DND-41 (cell line): ENCODE measurements around the gene PRG2.

Source experiments
- ATAC-seq: fragments of 200-7000 bp; cut with Tn5 transposase; 3 replicates; pipeline ENCODE4 v1.9.1; 2021; ENCODE audit warnings: low read depth; ENCODE audit not compliant: insufficient read depth
- DNase-seq: peaks from one replicate; pipeline ENCODE4 v3.0.0-alpha.2; 2020
- H2AFZ ChIP-seq: 2 replicates; pipeline ENCODE4 v1.6.0; 2012; ENCODE audit warnings: low read depth, low read length
- H3K27ac ChIP-seq: 2 replicates; pipeline ENCODE4 v1.5.1; 2012; ENCODE audit warnings: low read length, inconsistent platforms
- H3K27me3 ChIP-seq: fragments of 200-600 bp; sonication (generic); 2 replicates; pipeline ENCODE4 v1.6.0; 2012; ENCODE audit warnings: low read length, mild to moderate bottlenecking, inconsistent platforms; ENCODE audit not compliant: insufficient read depth, poor library complexity
- H3K36me3 ChIP-seq: 2 replicates; pipeline ENCODE4 v1.5.1; 2012; ENCODE audit warnings: low read length, inconsistent platforms; ENCODE audit not compliant: insufficient read depth
- H3K4me1 ChIP-seq: 2 replicates; pipeline ENCODE4 v1.5.1; 2012; ENCODE audit warnings: mild to moderate bottlenecking, low read length; ENCODE audit not compliant: insufficient read depth
- H3K4me2 ChIP-seq: 2 replicates; pipeline ENCODE4 v1.6.0; 2012; ENCODE audit warnings: mild to moderate bottlenecking, moderate library complexity, low read length, inconsistent platforms; ENCODE audit not compliant: insufficient read depth
- H3K4me3 ChIP-seq, 2 experiments: fragments of 200-600 bp in 1 of 2; shearing (Covaris generic) in 1 of 2; 2 replicates each; pipeline ENCODE4 v1.5.1; 2012 to 2016; ENCODE audit warnings: inconsistent platforms in 2 of 2, low read length in 2 of 2, mild to moderate bottlenecking in 2 of 2, low read depth in 1 of 2, moderate library complexity in 1 of 2
- H3K79me2 ChIP-seq: 2 replicates; pipeline ENCODE4 v1.6.0; 2012; ENCODE audit warnings: low read length, inconsistent platforms; ENCODE audit not compliant: insufficient read depth
- H3K9ac ChIP-seq: 2 replicates; pipeline ENCODE4 v1.6.0; 2012; ENCODE audit warnings: low read depth, mild to moderate bottlenecking, inconsistent platforms, low read length, moderate library complexity
- H3K9me3 ChIP-seq: 2 replicates; pipeline ENCODE4 v1.5.1; 2012; ENCODE audit warnings: low read length, moderate library complexity, mild to moderate bottlenecking, inconsistent platforms; ENCODE audit not compliant: insufficient read depth, severe bottlenecking
- H4K20me1 ChIP-seq: 2 replicates; pipeline ENCODE4 v1.6.0; 2012; ENCODE audit warnings: low read length; ENCODE audit not compliant: insufficient read depth
- EZH2 ChIP-seq: IDR thresholded peaks from 3 replicates; pipeline ENCODE4 v1.6.1; 2012; ENCODE audit warnings: borderline replicate concordance, low read depth, mild to moderate bottlenecking, moderate library complexity, low read length, inconsistent platforms; ENCODE audit not compliant: severe bottlenecking
- TF ChIP-seq, protein P1 (sequence below): IDR thresholded peaks from 2 replicates; pipeline ENCODE4 v1.5.1; 2012; ENCODE audit warnings: borderline replicate concordance, low read length, moderate library complexity, mild to moderate bottlenecking; ENCODE audit not compliant: poor library complexity, severe bottlenecking; ENCODE audit errors: extremely low read depth

The PRG2 gene

GRCh38 chr11:57344826-57345225 lies 45.6 kb downstream of the PRG2 start:
- H3K4me3 ChIP-seq: no peak overlapping the region
- no peaks in the 10 kb centered on the region for H3K9me3 ChIP-seq
- no peak for DNase-seq
- TF ChIP-seq, protein P1, sequence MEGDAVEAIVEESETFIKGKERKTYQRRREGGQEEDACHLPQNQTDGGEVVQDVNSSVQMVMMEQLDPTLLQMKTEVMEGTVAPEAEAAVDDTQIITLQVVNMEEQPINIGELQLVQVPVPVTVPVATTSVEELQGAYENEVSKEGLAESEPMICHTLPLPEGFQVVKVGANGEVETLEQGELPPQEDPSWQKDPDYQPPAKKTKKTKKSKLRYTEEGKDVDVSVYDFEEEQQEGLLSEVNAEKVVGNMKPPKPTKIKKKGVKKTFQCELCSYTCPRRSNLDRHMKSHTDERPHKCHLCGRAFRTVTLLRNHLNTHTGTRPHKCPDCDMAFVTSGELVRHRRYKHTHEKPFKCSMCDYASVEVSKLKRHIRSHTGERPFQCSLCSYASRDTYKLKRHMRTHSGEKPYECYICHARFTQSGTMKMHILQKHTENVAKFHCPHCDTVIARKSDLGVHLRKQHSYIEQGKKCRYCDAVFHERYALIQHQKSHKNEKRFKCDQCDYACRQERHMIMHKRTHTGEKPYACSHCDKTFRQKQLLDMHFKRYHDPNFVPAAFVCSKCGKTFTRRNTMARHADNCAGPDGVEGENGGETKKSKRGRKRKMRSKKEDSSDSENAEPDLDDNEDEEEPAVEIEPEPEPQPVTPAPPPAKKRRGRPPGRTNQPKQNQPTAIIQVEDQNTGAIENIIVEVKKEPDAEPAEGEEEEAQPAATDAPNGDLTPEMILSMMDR: no peak
- no peak for TF ChIP-seq EZH2
- H3K36me3 ChIP-seq: no peaks in the 10 kb centered on the region
- peaks cover 6% of the 10 kb centered on the region for H3K27me3 ChIP-seq
- H3K27ac ChIP-seq: no peak overlapping the region
- 0 out of 2 replicates have a peak, but pooled peaks cover 2% of the 10 kb centered on the region for H3K4me1 ChIP-seq
- H3K9ac ChIP-seq: no peak overlapping the region
- H2AFZ ChIP-seq: peak overlapping the region; percentile 56; the same call in 1 of the 2 replicates
- no peaks in the 10 kb centered on the region; the same call in 1 of the 2 replicates for H4K20me1 ChIP-seq
- H3K4me2 ChIP-seq: no peak overlapping the region
- no peaks in the 10 kb centered on the region for H3K79me2 ChIP-seq
- ATAC-seq: no peak

GRCh38 chr11:57343825-57344224 lies 46.6 kb downstream of the PRG2 start:
- no peak overlapping the region for H3K4me2 ChIP-seq
- no peak overlapping the region for H3K4me3 ChIP-seq
- H3K9ac ChIP-seq: no peak overlapping the region
- peaks cover 6% of the 10 kb centered on the region for H3K27me3 ChIP-seq
- no peaks in the 10 kb centered on the region for H3K79me2 ChIP-seq
- no peaks in the 10 kb centered on the region for H3K9me3 ChIP-seq
- no peak for TF ChIP-seq EZH2
- TF ChIP-seq, protein P1: no peak
- H3K36me3 ChIP-seq: no peaks in the 10 kb centered on the region
- no peak for ATAC-seq
- H2AFZ ChIP-seq: no peak overlapping the region
- H3K27ac ChIP-seq: no peak overlapping the region
- no peaks in the 10 kb centered on the region for H3K4me1 ChIP-seq
- no peaks in the 10 kb centered on the region; the same call in 1 of the 2 replicates for H4K20me1 ChIP-seq
- DNase-seq: no peak

GRCh38 chr11:57342702-57343101 lies 47.7 kb downstream of the PRG2 start:
- no peaks in the 10 kb centered on the region for H3K79me2 ChIP-seq
- no peaks in the 10 kb centered on the region for H3K36me3 ChIP-seq
- no peaks in the 10 kb centered on the region for H3K4me1 ChIP-seq
- H4K20me1 ChIP-seq: no peaks in the 10 kb centered on the region; the same call in 1 of the 2 replicates
- H3K27me3 ChIP-seq: peaks cover 6% of the 10 kb centered on the region
- no peak overlapping the region for H3K4me3 ChIP-seq
- TF ChIP-seq, protein P1: no peak
- no peak for TF ChIP-seq EZH2
- no peaks in the 10 kb centered on the region for H3K9me3 ChIP-seq
- no peak overlapping the region for H3K9ac ChIP-seq
- H3K27ac ChIP-seq: no peak overlapping the region
- no peak overlapping the region for H3K4me2 ChIP-seq
- H2AFZ ChIP-seq: no peak overlapping the region
- DNase-seq (no peak), ATAC-seq (no peak)

GRCh38 chr11:57341250-57341808 lies 49.1 kb downstream of the PRG2 start:
- no peaks in the 10 kb centered on the region for H4K20me1 ChIP-seq
- no peak overlapping the region for H2AFZ ChIP-seq
- peaks cover 6% of the 10 kb centered on the region for H3K4me1 ChIP-seq
- ATAC-seq (no peak), DNase-seq (no peak)
- H3K79me2 ChIP-seq: peaks cover 5% of the 10 kb centered on the region
- no peak overlapping the region for H3K4me3 ChIP-seq
- H3K27ac ChIP-seq: no peak overlapping the region
- H3K36me3 ChIP-seq: no peaks in the 10 kb centered on the region
- no peak overlapping the region for H3K4me2 ChIP-seq
- H3K9ac ChIP-seq: no peak overlapping the region
- peaks cover 6% of the 10 kb centered on the region for H3K27me3 ChIP-seq
- TF ChIP-seq, protein P1: no peak
- no peak for TF ChIP-seq EZH2
- no peaks in the 10 kb centered on the region for H3K9me3 ChIP-seq
